Stimulated activated CD8-positive, alpha-beta memory T cell treated with anti-CD3 and anti-CD28 coated beads, Interleukin-12 subunit alpha, Interleukin-12 subunit beta, amount 100 ng/mL, for 24 hours (primary cell): Measurements from ENCODE around the gene CFAP77.
"Not testable (repeated sequence)": the region's sequence is repeated elsewhere in the genome, so short reads cannot be mapped to it uniquely, and the experiment has no call there.

Experiments used
- DNase-seq: peaks from one replicate; pipeline ENCODE4 v3.0.0-alpha.2; 2020; ENCODE audit errors: extremely low read depth

CFAP77 gene

GRCh38 chr9:132409828-132410528 lies at the start of gene CFAP77:
Gene CFAP77, plus strand, starts transcription at chr9:132410211. Its CDS starts 61 bp downstream, at chr9:132410272.
- DNase-seq, result no peak

- no peak for DNase-seq
These were observed 45.9 kb upstream of the CFAP77 start for GRCh38 chr9:132364068-132364467.

GRCh38 chr9:132365986-132366385 lies 44.0 kb upstream of the CFAP77 start:
- no peak for DNase-seq

- DNase-seq, result no peak
These were observed 43.5 kb upstream of the CFAP77 start for GRCh38 chr9:132366481-132366880.

- DNase-seq, result no peak
These were observed 42.2 kb upstream of the CFAP77 start for GRCh38 chr9:132367613-132368313.

GRCh38 chr9:132369421-132369820 lies 40.6 kb upstream of the CFAP77 start:
- DNase-seq, result no peak

- no peak for DNase-seq
These were observed 39.4 kb upstream of the CFAP77 start for GRCh38 chr9:132370592-132370991.

GRCh38 chr9:132372177-132373095 lies 37.6 kb upstream of the CFAP77 start:
- no peak for DNase-seq

- not testable (repeated sequence) for DNase-seq
These were observed 32.2 kb upstream of the CFAP77 start for GRCh38 chr9:132377769-132378168.

- DNase-seq, result not testable (repeated sequence)
These were observed 31.6 kb upstream of the CFAP77 start for GRCh38 chr9:132378416-132378815.

- no peak for DNase-seq
These were observed 28.0 kb upstream of the CFAP77 start for GRCh38 chr9:132381966-132382541.

- DNase-seq, result no peak
These were observed 26.5 kb upstream of the CFAP77 start for GRCh38 chr9:132383462-132383883.

- no peak for DNase-seq
These were observed 25.6 kb upstream of the CFAP77 start for GRCh38 chr9:132384376-132384775.

GRCh38 chr9:132387133-132387532 lies 22.9 kb upstream of the CFAP77 start:
- DNase-seq, result no peak

- DNase-seq, result no peak
These were observed 19.0 kb upstream of the CFAP77 start for GRCh38 chr9:132390966-132391365.

GRCh38 chr9:132391449-132391848 lies 18.6 kb upstream of the CFAP77 start:
- DNase-seq, result no peak

- no peak for DNase-seq
These were observed 14.5 kb upstream of the CFAP77 start for GRCh38 chr9:132395560-132395959.

- no peak for DNase-seq
These were observed 8.2 kb upstream of the CFAP77 start for GRCh38 chr9:132401824-132402223.

GRCh38 chr9:132404228-132404881 lies 5.7 kb upstream of the CFAP77 start:
- no peak for DNase-seq

GRCh38 chr9:132406554-132407122 lies 3.4 kb upstream of the CFAP77 start, which contains the start of gene TTF1:
Gene TTF1, minus strand, starts transcription at chr9:132406840. Its CDS starts 4,019 bp downstream, at chr9:132402821.
- DNase-seq, result peak; percentile 81

- no peak for DNase-seq
These were observed 2.8 kb upstream of the CFAP77 start for GRCh38 chr9:132407196-132407595.
